ENCODE data around the gene ZC3H12D.

GRCh38 chr6:149468179-149468578 lies 16.6 kb downstream of the ZC3H12D start:
- TF ChIP-seq CTCF (IDR thresholded peaks at IDR 0.05) (no peak), POLR2AphosphoS5 (IDR thresholded peaks at IDR 0.05) (no peak), POLR2A (IDR thresholded peaks at IDR 0.05; ENCODE audit: low read depth) (no peak)
